ENCODE data around the gene CCS. TPM values are rescaled to one million over a fixed set of nuclear protein-coding genes. Genes with fewer than 3 reads are reported as not detected.
"Not testable (repeated sequence)": the region's sequence is repeated elsewhere in the genome, so short reads cannot be mapped to it uniquely, and the experiment has no call there.

CCS gene
- total and polyA plus RNA-seq, 9 of the 15 experiments (the other 6 are each of a cell fraction or from before 2014, with no cell fraction given) = 1.1 to 46.6 (median 26.8) TPM

DNA sequence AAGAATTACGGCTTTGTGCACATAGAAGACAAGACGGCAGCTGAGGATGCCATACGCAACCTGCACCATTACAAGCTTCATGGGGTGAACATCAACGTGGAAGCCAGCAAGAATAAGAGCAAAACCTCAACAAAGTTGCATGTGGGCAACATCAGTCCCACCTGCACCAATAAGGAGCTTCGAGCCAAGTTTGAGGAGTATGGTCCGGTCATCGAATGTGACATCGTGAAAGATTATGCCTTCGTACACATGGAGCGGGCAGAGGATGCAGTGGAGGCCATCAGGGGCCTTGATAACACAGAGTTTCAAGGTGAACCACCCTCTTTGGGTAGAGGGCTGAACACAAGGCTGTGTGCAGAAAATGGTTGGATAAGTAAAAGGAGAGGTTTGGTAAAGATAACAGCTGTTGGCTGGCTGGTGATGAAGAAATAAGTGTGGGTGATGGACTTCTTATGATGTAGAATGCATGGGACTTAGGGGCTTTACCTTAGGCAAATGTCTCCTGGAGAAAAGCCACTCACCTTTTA lies 46.9 kb downstream of the CCS start:
- FAIRE-seq = peak; percentile 6
- peaks cover 61% of the 10 kb centered on the region for H4K20me1 ChIP-seq (replicated peaks; ENCODE audit: control insufficient read depth, insufficient read depth, low read length)
- TF ChIP-seq, protein P1, sequence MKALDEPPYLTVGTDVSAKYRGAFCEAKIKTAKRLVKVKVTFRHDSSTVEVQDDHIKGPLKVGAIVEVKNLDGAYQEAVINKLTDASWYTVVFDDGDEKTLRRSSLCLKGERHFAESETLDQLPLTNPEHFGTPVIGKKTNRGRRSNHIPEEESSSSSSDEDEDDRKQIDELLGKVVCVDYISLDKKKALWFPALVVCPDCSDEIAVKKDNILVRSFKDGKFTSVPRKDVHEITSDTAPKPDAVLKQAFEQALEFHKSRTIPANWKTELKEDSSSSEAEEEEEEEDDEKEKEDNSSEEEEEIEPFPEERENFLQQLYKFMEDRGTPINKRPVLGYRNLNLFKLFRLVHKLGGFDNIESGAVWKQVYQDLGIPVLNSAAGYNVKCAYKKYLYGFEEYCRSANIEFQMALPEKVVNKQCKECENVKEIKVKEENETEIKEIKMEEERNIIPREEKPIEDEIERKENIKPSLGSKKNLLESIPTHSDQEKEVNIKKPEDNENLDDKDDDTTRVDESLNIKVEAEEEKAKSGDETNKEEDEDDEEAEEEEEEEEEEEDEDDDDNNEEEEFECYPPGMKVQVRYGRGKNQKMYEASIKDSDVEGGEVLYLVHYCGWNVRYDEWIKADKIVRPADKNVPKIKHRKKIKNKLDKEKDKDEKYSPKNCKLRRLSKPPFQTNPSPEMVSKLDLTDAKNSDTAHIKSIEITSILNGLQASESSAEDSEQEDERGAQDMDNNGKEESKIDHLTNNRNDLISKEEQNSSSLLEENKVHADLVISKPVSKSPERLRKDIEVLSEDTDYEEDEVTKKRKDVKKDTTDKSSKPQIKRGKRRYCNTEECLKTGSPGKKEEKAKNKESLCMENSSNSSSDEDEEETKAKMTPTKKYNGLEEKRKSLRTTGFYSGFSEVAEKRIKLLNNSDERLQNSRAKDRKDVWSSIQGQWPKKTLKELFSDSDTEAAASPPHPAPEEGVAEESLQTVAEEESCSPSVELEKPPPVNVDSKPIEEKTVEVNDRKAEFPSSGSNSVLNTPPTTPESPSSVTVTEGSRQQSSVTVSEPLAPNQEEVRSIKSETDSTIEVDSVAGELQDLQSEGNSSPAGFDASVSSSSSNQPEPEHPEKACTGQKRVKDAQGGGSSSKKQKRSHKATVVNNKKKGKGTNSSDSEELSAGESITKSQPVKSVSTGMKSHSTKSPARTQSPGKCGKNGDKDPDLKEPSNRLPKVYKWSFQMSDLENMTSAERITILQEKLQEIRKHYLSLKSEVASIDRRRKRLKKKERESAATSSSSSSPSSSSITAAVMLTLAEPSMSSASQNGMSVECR (CRISPR knock-in tag; IDR thresholded peaks at IDR 0.05) = peak; percentile 51; the same call in 1 of the 2 replicates
- TF ChIP-seq CBFA2T2 (conservative IDR thresholded peaks at IDR 0.05) = 0 out of 2 replicates have a peak, but pooled peaks have one; percentile 2
- TF ChIP-seq, protein P2, sequence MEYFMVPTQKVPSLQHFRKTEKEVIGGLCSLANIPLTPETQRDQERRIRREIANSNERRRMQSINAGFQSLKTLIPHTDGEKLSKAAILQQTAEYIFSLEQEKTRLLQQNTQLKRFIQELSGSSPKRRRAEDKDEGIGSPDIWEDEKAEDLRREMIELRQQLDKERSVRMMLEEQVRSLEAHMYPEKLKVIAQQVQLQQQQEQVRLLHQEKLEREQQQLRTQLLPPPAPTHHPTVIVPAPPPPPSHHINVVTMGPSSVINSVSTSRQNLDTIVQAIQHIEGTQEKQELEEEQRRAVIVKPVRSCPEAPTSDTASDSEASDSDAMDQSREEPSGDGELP (CRISPR knock-in tag; IDR thresholded peaks at IDR 0.05; ENCODE audit: borderline replicate concordance) = peak; percentile 35; the same call in 1 of the 2 replicates
- 0 out of 4 replicates have a peak, but pooled peaks of 1 of the 2 experiments have one; percentile 16 for TF ChIP-seq SIN3A (IDR thresholded peaks at IDR 0.05; ENCODE audit: borderline replicate concordance in 2 of 2, control insufficient read depth in 1 of 2, low read depth in 2 of 2, low read length in 2 of 2)
- H3K9me1 ChIP-seq (ENCODE audit: control insufficient read depth, insufficient read depth, low read length); DNase-seq (ENCODE audit: extremely low read depth in 1 of 4, low spot score in 3 of 4); H3K27me3 ChIP-seq (ENCODE audit: control insufficient read depth in 2 of 2, insufficient read depth in 2 of 2, low read length in 2 of 2); H3K9me3 ChIP-seq (replicated peaks; ENCODE audit: control insufficient read depth, insufficient read depth, low read depth, low read length); H3K27ac ChIP-seq (ENCODE audit: extremely low read depth, low read depth, low read length); BruUV-seq (replicated peaks); ATAC-seq; H2AFZ ChIP-seq (ENCODE audit: low read depth, low read length); in situ Hi-C loops (cut with MboI); intact Hi-C loops (cut with micrococcal nuclease); CTCF ChIA-PET (ENCODE audit: low intra/inter-chr PET ratio); TF ChIP-seq CREB1 (IDR thresholded peaks at IDR 0.05): not testable (repeated sequence)
- 0 out of 2 replicates have a peak, but pooled peaks have one; percentile 11 for TF ChIP-seq CREB1 (CRISPR knock-in tag; IDR thresholded peaks at IDR 0.05)
- H3K4me1 ChIP-seq (replicated peaks in 1 of 2; ENCODE audit: control insufficient read depth in 2 of 2, insufficient read depth in 2 of 2, low read length in 2 of 2) = peaks cover 24 to 25% of the 10 kb centered on the region in 2 experiments
- H3K4me3 ChIP-seq = peak overlapping the region; percentile 73
- POLR2A ChIA-PET = interaction anchor here (0.8 to 26.4 kb wide), 7 partner anchors 9 to 267 kb away, joined by 3 to 387 read pairs (median 15); partner anchors contain the start of genes RBM14 and RBM4B
- H3K36me3 ChIP-seq (ENCODE audit: control insufficient read depth, insufficient read depth, low read length) = peaks cover 67% of the 10 kb centered on the region
- H3K9ac ChIP-seq (ENCODE audit: insufficient read depth in 1 of 2, low read depth in 2 of 2, low read length in 2 of 2) = peak overlapping the region; percentile 94 to 96; a peak in 3 of 4 replicates
- WGBS (ENCODE audit: insufficient coverage, low coverage, missing lambda C conversion rate) = 35% methylated on average over 7 of the region's 10 CpGs
- peak overlapping the region; percentile 84 for H3K4me2 ChIP-seq (ENCODE audit: insufficient read depth, low read length)
- peaks cover 94% of the 10 kb centered on the region for H3K79me2 ChIP-seq (ENCODE audit: control insufficient read depth, insufficient read depth, low read length)
